NB4 (cell line): ENCODE measurements around the gene ZNF705A.

ENCODE experiments used
- CTCF ChIP-seq: IDR thresholded peaks from one replicate; pipeline ENCODE4 v1.5.1; 2012; ENCODE audit warnings: low read depth, low read length
- MYC ChIP-seq: IDR thresholded peaks from 2 replicates; pipeline ENCODE4 v1.6.1; 2011; ENCODE audit warnings: low read depth, low read length
- POLR2A ChIP-seq: IDR thresholded peaks from 2 replicates; pipeline ENCODE4 v1.6.1; 2011; ENCODE audit warnings: mild to moderate bottlenecking; ENCODE audit not compliant: insufficient read length; ENCODE audit errors: extremely low read depth

- TF ChIP-seq CTCF (no peak), POLR2A (no peak), MYC (no peak)
These were observed 10.4 kb upstream of the ZNF705A start for GRCh38 chr12:8146442-8146771.
